GM11168 (cell line): ENCODE results near the gene FRMD4B.
"Not testable (repeated sequence)": the region's sequence is repeated elsewhere in the genome, so short reads cannot be mapped to it uniquely, and the experiment has no call there.

Experiments used
- in situ Hi-C: fragments of 300-500 bp; cut with MboI; formaldehyde crosslinking; loops from one replicate; pipeline ENCODE4 v1.12.0; 2022; ENCODE audit warnings: low sequenced_read_pairs; ENCODE audit not compliant: unreplicated experiment

FRMD4B gene

DNA sequence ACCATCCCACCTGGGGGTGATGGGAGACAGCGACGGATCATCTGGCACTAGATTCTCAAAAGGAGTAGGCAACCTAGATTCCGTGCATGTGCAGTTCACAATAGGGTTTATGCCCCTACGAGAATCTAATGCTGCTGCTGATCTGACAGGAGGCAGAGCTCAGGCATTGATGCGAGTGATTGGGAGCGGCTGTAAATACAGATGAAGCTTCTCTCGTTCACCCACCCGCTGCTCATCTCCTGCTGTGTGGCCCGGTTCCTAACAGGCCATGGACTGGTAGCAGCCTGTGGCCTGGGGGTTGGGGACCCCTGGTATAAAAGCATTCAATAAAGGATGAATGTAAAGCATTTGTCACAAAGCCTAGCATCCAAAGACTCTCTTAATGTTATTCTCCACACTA is 126.8 kb downstream of the FRMD4B start:
- in situ Hi-C loops, result no loop called here

DNA sequence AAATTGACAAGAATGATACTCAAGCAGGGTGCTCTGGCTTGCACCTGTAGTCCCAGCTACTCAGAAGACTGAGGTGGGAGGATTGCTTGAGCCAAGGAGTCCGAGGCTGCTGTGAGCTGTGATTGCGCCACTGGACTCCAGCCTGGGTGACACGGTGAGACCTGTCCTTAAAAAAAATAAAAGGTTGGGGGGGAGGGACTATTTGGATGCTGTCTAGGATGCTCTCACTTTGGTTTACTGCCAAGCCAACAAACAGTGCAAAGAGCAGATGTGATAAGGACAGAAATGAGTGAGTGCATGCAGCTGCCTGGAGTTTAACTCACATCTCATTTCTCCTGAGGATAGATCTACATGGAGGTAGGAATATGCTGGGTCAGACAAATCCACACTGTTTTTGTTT is 130.0 kb downstream of the FRMD4B start:
- in situ Hi-C loops, result no loop called here

DNA sequence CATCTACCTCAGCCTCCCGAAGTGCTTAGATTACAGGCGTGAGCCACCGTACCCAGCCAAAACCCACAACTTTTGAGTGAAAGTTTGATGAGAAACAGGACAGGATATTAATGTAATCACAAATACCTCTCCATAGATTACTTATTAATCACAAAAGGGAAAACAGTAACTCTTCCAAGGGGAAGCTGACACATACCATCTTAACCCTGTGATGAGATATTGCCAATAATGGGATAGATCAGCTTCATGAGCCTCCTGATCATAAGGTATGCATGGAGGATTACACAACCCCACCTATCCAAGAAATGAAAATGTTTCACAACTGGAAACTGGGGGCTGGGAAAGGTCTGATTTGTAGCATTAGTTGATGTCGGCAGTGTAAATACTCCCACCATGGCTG is 131.5 kb downstream of the FRMD4B start:
- in situ Hi-C loops, result no loop called here

DNA sequence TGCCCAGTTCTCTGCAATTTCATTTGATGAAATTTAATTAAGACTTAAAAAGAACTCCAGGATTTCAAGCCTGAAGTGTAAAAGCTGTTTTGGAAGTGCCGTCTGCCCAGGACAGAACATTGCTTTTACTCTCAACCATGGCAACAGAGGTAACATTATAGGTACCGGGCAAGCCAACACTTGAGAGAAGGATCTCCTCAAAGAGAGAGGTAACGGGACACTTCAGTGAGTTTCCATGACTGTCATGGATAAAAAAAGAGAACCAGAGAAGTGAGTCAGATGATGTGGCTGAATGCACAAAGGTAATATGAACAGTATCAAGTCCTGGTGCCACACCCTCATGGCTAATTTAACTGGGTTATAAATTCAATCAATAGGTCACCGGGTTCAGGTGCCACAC is 133.3 kb downstream of the FRMD4B start:
- in situ Hi-C loops, result no loop called here

DNA sequence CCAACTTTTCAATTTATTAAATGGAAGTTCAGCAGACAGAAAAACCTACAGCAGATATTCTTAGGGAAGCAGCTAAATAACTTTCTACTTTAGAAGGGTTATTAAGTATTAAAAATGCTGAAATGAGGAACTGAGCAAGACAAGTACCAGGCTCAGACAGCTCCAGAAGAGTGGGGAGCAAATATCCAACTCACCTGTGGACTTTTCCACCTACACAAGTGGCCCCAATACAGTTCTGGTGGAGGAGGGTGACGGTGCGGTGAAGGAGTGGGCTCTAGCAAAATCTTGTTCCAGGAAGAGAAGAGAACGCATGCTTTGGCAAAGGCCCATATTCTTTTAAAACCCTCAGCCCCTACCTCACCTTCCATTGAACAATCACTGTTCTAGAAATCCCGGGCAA is 133.7 kb downstream of the FRMD4B start:
- in situ Hi-C loops, result no loop called here

DNA sequence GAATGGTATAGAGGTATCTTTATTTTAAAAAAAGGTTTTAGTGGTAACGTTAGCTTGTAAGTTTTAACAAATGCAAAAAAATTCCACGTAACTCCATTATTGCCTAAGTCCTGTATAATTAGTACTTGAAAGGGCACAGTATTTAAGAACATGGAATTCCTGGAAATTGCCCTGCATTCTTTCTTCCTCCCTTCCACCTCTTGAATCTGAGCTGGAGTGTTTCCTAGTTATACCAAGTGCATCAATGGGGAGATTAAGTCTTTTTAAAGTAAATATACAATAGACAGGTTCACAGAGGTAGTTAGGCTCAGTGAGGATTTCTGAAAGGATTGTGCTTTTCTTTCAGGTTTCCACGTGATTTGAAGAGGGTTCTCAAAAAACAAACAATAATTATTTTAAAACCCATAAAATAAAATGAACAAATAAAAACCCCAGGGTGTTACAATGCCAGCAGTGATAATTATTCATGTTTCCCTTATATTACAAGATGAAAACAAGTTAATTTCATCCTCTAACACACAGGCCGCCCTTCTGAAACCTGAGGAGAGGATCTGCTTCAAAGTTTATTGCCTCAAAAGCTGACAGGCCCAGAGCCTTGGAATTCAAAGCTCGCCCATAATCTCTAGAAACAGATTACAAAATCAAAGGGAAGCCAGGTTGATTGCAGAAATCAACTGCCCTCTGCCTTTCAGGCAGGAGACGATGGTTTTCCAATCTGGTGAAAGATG is 134.6 kb downstream of the FRMD4B start:
- in situ Hi-C loops, result no loop called here

DNA sequence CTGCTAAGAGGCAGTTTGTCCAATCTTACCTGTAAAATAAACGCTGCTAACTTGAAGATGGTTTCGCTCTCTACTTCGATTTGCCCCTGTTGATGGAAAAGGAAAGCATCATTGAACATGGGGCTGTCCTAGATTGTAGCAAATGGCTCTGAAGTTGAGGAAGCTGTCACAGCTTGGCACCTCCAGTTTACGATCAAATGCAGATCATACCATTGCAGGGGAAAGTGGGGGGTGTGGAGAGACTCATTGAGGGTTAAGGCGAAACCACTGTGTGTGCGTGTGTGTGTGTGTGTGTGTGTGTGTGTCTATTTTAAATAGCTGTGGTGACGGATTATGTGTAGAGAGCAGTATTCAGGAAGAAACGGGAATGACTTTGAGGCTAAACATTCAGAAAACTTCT is 135.9 kb downstream of the FRMD4B start:
- in situ Hi-C loops, result no loop called here

DNA sequence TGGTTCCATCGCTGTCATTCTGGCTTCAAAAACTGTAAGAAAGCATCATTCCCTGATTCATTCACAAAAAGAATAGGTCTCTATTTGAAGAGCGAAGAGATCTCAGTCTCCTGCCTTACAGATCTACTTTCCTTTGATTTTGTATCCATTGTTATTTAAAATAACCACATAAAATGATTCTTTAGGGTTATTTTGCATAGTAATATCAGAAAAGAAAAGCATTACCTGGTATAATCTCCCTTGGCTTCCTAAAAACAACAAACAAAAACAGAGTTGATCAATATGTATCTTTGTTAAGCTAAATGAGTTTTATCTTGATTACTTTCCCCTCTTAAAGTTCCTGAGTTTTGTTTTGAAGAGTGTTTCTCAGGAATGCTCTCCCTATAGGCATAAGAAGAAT is 136.9 kb downstream of the FRMD4B start:
- in situ Hi-C loops, result no loop called here

DNA sequence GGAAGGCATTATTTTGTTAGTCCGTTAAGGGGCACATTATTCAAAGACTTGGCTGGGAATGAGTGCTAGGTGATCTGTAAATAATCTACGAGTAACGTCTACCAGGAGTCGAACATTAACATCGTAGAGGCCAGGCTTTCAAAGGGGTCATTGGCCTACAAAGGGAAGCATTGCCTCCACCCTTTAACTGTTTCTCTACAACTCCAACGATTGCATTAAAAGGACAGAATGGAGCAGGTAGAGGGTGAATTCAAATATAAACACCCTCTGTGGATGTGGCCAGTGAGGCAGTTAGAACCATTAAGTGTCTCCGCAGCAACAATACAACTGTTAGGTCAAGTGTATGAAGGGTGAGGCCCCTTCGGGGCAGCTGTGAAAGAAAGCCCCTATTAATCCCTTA is 137.5 kb downstream of the FRMD4B start:
- in situ Hi-C loops, result no loop called here

DNA sequence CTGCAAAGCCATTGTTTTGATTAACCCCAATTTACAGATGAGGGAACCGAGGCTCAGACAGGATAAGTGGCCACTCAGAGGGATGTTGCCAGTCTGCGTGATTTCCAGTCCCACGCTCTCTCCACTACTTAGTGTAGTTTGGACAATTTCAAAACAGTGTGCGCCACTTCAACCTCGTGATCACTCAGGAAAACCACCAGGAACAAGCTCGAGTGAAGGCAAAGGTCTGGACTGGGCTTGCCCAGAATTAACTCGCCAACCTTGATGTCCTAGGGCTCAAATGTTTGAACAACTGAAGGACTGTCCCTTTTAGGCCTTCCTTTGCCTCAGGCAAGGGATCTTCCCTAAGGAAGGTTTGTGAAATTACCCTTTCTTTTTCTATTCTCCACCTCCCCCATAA is 139.3 kb downstream of the FRMD4B start:
- in situ Hi-C loops, result no loop called here

DNA sequence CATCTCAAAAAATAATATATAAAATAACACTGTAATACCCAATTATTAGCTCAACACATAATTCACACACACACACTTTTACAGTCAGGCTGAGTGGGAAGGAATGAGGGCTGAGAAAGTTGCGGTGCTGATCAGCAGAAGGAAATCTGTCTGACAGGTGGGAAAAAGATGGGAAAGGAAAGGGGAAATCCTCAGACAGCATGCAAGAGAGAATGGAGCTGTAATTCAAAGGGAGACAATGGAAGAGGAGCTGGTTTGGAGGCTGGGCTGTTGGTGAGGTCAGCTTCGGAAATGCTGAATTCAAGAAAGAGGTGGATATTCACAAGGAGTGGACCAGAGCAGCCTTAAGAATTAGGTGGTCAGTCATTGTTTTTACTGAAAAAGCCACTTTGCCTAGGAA is 141.8 kb downstream of the FRMD4B start:
- in situ Hi-C loops, result no loop called here

DNA sequence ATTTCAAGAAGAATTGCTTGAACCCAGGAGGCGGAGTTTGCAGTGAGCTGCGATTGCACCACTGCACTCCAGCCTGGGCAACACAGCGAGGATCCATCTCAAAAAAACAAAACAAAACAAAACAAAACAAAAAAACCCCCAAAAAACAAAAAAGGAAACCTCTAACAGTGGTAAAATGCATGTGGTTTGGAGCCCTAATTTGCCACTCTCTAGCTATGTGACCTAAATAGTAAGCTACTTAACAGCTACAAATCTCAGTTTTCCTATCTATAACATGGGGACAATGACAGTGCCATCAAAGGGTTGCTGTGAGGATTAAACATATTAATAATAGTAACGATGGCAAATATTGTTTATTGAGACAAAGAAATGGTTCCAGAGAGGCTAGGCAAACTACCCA is 144.1 kb downstream of the FRMD4B start:
- in situ Hi-C loops, result no loop called here

DNA sequence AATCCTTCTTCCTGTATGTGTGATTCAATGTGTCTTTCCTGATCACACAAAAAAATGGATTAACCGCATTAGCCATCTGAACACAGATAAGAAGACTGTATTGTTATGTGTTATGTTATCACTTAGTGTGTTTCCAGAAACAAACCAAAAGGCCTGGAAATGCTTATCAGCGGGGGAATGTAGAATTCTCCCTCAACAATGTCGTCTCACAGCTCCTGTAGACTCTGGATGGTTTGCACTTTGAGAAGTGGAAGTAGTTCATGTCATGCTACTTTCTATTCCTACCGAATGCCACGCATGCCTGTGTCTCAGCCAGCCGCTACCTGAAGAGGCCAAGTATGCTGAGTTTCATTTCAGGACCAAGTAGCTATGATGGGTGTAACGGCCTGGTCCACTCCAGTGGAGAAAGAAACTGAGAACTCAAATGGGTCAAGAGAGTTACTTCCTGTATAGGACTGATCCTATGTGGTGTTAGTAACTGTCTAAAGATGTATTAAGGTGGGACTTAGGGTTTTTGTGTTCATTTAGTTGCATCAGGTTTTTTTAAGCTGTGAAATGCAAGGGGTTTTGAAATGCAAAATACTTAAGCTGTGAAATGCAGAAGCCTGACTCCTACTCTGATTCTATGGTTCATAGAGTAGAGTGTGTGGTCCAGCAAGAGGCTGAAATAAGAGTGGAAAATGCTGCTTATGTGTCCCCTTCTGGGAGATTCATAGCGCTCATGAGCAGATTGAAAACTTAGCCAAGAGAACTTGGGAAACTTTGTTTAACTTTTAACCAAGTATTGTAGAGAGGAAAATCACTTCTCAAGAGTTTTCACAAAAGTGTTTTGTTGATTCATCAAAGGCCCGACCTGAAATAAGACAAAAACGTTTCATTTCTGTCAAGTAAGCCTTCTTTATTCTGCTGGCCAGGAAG is 145.0 kb downstream of the FRMD4B start:
- in situ Hi-C loops, result no loop called here

DNA sequence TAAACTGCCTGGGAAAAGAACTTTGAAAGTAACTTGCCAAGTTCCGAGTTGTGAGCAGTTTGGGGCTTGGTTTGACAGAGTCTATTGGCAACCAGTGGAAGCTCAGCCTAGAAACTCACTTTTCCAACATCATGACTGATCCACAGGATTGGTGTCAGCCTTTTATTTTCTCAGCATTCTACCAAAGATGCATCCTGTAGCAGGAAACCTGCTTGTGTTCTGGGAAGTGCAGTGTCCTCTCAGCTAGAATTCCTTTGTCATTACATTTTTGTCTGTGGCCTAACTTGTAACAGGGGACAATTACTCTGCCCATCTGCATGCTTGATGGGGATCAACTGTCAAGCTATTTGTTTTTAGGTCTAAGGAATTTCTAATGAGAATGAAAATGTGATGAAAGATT is 146.8 kb downstream of the FRMD4B start:
- in situ Hi-C loops, result no loop called here

DNA sequence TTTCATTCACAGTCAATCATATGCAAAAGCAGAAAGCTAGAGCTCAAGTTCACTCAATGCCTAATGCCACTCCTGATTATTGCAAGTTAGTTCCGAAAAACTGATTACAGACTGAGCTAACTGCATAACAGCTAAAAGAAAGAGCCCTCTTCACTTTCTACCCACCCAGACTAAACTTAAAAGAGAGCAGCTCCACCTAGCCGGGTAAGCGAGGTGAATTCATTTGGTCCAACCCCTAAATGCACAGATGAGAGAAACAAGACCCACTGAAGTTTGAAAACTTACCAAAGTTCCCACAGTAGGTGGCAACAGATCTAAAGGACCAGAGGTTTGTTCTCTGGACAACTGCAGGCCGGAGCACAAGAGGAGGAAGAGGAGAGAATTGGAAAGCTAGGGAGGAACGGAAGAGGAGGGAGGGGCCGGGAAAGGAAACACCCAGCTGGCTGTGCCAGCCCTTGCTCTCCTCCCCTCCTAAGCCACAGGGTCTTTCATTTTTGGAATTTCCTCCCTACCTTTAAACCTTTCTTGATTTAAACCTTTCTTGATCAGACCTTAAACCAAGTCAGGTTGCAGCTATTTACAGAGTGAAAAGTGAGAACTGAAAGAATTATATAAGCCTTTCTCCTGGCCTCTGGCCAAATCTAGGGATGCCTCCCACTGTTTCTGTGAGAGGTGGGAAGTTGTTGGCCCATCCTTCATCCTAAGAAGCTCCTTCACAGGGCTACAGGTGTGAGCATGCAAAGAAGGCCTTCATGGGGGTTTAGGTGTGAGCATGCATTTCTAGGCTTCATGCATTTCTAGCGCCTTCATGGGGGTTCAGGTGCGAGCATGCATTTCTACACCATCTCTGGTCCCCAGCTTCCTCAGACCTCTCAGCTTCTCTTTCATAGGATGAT is 148.8 kb downstream of the FRMD4B start:
- in situ Hi-C loops, result no loop called here

DNA sequence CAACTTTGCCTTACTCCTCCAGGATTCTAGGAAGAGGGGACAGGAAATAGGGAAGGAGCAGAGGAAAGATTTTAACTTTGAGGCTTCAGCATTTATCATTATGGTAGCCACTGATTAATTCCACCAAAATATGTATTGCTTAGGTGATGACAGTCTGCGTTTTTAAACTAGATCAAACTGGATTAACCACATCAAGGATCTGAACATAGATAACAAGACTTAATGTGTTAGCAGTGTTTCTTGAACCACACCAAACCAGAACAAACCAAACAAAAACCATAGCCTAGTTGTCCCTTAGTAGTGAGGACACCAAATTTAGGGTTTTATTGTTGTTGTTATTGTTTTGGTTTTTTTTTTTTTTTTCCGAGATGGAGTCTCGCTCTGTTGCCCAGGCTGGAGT is 150.0 kb downstream of the FRMD4B start:
- in situ Hi-C loops, result no loop called here

DNA sequence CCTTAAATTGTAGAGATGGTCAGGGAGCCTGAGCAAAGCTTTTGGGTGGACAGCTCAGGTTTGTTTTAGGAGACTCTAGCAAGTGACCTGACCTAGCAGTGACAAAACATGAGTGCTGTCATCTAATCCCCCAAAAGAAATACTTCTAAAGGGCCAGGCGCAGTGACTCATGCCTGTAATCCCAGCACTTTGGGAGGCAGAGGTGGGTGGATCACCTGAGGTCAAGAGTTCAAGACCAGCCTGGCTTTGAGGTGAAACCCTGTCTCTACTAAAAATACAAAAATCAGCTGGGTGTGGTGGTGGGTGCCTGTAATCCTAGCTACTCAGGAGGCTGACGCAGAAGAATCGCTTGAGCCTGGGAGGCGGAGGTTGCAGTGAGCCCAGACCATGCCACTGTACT is 150.7 kb downstream of the FRMD4B start:
- in situ Hi-C loops, result not testable (repeated sequence)

DNA sequence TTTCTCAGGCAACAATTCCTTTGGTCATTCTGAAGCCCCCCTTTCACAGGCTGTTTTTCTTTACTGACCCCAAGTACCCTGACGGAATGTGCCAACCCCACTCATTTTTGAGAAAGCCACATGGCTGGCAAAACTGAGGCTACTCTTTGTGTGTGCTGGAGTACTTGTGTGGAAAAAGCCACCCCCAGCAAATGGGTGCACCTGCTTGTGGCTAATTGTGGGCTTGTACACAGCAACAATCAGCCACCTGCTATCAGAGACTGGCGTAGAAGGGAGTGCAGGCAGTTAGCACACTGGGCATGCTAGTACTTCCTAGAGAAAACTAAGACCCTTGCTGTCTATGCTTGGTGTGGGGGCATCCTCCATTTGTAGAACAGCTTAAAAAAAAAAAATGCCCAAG is 153.4 kb downstream of the FRMD4B start:
- in situ Hi-C loops, result no loop called here

DNA sequence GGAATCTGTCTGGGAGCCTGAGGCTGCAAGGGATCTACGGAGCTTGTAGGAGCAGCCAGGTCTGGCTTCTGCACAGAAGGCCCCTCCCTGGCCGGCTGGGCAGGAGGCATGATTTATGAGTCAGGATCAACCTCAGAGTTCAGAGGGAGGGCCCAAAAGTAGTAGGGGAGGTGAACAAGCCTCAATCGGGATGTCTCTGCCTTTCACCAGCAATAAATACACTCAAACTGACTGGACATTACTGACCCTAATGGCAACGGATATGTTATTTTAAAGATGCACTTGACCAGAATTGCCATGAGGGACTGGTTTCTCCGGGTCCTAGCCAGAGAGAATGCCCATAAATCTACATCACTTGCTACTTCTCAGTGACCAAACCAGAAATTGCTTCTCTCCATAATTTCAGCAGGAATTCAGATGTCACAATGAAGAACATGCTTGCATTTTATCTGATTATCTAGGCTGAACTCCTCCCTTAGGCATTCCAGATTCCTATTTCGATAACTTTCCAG is 153.9 kb downstream of the FRMD4B start:
- in situ Hi-C loops, result no loop called here

DNA sequence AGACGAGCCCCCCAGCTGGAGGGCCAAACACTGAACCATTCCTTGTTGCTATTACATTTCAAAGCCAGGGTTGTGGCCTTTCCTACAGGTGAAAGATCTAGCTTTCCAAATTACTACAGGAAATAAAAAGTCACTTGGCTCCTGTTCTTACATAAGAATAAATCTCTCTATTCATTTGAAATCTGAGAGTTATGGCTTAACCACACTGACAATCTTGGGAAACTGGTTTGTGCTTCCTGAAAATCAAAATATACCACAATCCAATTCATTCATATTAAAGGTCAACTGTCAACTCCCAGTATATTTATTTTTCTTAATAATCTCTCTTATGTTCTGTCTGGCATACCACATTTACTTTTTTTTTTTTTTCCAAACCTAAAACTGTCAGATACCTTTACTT is 159.8 kb downstream of the FRMD4B start:
- in situ Hi-C loops, result no loop called here
